HL-60/S4 (cell line): ENCODE data around the gene SLC9A6.
"Not testable (repeated sequence)": the region's sequence is repeated elsewhere in the genome, so short reads cannot be mapped to it uniquely, and the experiment has no call there.

ENCODE experiments used
- in situ Hi-C: fragments of 300-500 bp; cut with MboI; formaldehyde crosslinking; loops from 2 replicates; pipeline ENCODE4 v1.14.3; 2022; ENCODE audit warnings: low sequenced_read_pairs

Gene SLC9A6

GRCh38 chrX:136028383-136028984, 43.2 kb downstream of the SLC9A6 start:
- in situ Hi-C loops, result no loop called here

DNA sequence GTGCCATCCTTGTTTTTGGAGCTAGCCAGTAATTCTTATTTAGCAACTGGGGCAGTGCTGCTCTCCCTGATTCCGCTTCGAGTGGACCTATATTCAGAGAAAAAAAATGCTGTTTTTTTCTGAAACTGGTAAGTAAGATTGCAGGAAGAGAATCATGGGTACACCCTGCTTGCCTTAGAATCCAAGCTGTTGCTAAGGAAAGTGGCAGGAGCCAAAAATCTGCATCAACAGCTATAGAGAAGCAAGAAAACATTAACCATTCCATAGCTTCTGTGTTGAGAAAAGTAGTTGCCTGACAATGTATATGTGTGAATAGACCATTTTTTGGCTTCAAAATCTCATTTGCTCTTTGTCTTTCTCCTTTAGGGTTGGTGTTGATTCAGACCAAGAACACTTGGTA, 44.5 kb downstream of the SLC9A6 start:
- in situ Hi-C loops, result no loop called here

- in situ Hi-C loops, result no loop called here
Observed at GRCh38 chrX:136030303-136031191, 45.3 kb downstream of the SLC9A6 start.

DNA sequence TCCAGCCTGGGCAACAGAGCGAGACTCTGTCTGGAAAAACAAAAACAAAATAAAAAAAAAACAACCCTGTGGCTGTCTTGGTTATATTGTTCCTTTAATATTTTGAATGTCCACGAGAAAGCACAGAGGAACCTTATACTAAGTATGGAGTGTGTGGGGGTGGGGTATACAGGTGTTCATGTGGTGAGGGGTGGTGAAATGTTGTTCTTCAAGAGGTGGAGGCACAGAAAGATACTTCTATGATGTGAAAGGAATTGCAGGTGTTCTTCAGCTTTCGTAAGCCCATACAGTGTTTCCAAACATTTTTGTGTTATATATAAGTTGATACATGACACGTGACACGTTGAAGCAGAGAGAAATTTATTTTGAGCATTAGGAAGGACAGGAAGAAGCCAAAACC, 46.4 kb downstream of the SLC9A6 start:
- in situ Hi-C loops, result no loop called here

DNA sequence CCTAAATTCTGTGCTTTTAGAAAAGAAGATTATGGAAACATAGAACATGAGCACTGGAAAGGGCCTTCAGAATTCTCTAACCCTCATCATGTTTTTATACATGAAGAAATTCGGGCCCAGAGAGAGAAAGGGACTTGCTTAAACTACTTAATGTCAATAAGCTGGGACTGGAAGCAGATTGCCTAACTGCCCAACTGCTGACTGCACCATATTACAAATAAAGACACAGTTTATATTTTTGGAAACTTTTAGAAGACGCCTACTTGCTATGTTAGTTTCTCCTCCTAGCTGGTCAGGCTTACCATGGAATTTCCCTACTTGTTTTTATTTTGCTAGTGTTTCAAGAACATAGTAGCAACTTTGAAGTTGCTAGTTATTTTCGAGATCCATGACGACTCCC, 47.1 kb downstream of the SLC9A6 start:
- in situ Hi-C loops, result no loop called here

- in situ Hi-C loops, result no loop called here
Observed at GRCh38 chrX:136034668-136035067, 49.4 kb downstream of the SLC9A6 start.

- in situ Hi-C loops, result no loop called here
Observed at GRCh38 chrX:136035663-136036062, 50.4 kb downstream of the SLC9A6 start.

- in situ Hi-C loops, result no loop called here
Observed at GRCh38 chrX:136039485-136039884, 54.2 kb downstream of the SLC9A6 start.

DNA sequence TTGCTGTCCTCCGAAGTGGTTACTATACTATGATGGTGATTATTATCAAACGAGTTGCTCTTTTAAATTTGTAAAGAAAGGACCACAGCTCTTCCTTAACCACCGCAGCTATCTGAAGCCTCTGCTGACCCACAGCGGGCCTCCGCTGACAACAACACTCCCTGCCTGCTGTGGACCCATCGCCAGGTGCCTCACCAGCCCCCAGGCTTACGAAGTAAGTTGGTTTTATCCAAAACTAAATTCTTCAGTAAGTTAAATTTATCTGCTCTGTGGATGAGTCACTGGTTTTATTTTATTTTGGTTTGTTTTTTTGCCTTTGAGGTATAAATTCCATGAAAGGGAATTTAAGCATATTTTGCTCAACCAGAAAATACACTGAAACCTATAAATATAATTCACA, 54.7 kb downstream of the SLC9A6 start:
- in situ Hi-C loops, result no loop called here

DNA sequence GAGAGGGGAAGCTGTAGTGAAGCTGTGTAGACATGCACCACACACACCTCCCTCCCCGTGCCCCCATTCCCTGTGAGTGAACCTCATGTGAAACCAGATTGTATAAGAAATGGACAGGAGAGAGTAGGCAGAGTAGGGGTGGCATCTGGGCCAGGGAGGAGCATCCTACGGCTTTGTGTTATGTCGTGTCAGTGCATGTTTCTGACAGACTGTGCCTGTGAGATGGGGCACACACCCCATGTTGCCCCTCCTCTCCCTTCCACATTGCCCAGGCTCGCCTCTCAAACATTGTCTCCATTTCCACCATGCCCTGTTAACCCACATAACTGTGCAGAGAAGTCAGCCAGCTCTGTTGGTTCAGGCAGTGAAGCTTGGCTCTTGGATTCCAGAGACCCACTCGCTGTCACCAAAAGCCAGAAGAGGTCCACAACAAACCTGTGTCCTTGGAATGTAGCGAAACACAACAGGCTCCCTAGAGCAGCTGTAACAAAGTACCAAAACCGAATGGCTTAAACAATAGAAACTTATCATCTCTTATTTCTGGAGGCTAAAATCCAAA, 56.1 kb downstream of the SLC9A6 start:
- in situ Hi-C loops, result no loop called here

DNA sequence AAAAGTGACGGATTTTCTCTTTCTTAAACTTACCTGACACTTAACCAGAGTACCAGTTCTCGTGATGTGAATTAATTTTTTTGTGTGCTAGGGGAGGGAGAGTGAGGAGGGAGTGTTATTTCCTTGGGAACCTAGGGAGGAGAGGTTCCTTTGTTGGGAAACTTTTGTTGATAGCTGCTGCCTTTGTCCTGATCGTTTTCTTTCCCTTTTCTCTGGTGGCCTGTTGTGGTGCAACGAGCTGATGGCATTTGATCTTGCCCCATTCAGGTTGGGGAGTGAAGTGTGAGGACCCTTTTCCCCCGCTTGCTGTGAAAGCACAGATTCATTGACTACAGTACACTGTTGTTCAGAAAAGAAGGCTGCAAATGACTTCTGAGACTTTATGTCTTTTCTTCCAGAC, 59.8 kb downstream of the SLC9A6 start:
- in situ Hi-C loops, result no loop called here

DNA sequence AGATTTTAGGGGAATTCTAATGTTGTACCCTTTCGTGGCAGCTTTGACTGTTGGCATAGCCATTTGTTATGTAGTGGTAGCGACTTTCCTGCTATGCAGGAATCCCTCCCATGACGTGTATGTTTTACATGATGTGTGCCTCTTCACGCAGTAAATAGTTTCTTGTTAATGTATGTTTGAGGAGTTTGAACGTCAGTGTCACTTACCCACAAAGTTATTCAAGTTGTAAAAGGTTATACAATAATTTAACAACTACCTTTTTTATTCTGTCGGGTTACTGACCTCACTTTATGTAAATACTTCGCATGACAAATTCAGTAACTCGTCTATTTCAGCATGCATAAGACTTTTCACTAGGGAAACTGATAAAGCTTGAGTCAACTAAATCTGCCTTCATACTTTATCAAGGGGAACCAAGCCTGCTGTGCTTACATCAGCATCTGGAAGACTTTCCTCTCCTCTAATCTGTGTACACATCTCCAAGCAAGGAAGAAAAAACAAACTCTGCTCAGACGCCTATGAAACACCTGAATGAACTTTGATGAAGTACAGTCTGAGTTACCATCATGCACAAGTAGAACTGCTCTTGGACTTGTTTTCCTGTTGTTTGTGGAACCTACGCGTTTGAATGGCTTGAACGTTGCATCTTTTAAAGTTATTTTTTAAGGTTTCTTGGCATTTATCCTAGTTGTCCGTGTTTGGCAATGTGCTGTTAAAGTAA, 61.2 kb downstream of the SLC9A6 start:
- in situ Hi-C loops, result no loop called here

DNA sequence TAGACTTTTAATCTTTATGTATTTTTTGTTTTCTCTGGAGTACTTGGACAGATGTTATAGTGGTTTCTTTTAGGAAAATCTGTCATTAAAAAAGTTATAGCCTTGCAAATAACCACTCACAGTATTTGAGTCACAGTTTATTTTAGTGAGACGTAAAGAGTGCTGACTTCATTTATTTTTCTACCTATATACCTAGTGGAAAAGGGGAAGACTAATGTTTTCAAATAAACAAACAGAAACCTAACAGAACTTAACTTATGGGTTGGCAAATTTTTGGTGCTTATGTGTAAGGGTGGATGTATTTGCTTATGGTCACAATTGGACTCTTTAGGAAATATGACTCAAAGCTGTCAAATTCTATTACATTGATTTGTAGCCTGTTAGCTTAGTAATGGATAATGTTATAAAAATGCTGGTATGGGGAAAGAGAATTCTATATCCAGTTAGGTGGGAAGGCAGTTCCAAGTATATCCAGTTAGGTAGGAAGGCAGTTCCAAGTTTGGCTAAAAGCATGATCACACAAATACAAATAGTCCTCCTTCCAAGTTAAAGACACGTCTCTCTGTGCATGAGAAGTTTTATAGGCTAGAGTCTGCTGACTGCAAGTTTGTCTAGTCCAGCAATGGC, 61.9 kb downstream of the SLC9A6 start:
- in situ Hi-C loops, result no loop called here

- in situ Hi-C loops, result no loop called here
Observed at GRCh38 chrX:136047969-136048368, 62.7 kb downstream of the SLC9A6 start.

DNA sequence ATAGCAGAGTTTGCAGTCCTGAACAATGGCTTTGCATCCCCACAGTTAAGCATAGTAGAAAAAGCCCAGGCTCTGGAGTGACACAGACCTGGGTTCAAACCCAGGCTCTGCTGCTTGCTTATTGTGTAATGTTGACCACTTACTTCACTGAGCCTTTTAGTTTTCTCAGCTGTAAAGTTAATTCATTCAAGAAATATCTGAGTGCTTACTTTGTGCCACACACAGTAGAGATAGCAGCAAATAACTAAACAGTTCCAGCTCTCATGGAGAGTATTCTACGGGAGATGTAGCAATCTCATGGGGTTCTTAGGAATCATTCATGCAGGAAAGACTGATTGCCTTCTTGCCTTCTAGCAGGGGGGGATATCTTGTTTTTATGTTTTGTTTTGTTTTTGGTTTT, 63.2 kb downstream of the SLC9A6 start:
- in situ Hi-C loops, result no loop called here

GRCh38 chrX:136049608-136050007, 64.4 kb downstream of the SLC9A6 start:
- in situ Hi-C loops, result no loop called here

DNA sequence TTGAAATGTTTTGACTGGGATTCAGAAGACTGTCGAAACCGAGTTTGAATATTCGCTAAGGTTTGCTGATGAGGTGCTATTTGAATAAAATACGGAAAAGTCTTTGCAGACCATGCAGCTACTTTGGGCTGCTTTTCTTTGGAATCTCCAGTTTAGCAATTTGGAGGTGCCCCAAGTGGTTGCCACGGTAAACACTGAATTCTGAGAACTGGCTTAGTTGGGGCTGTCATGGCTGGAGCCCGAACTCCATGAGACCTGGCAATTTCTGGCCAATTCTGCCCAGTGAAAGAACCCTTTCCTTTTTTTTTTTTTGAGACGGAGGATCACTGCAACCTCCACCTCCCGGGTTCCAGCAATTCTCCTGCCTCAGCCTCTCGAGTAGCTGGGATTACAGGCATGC, 65.6 kb downstream of the SLC9A6 start:
- in situ Hi-C loops, result not testable (repeated sequence)

- in situ Hi-C loops, result no loop called here
Observed at GRCh38 chrX:136051611-136052010, 66.4 kb downstream of the SLC9A6 start.

DNA sequence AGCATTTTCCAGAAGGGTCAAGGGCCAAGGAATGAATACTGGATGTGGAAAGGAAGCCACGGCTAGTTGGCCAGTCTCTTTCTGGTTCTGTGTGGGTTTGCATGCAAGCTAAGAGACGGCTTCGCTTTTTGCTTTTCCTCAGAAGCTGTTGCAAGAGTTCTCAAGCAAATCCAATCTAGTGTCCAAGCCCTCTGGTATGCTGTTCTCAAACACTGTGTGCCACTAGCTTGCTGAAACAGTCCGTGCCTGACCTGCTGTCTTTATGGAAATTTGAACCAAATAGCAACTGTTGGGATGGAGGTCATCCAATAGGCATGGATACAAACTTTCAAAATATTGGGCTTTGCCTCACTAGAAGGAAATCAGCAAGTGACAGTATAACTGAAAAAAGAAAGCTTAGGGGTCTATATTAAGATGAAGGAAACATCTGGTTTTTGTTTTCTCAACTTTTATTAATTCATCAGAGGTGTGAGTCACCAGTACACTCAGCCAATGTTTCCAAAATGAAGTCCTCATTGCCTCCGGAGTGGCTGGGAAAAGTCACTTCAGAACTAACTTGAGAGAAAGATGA, 70.5 kb downstream of the SLC9A6 start:
- in situ Hi-C loops, result no loop called here

- in situ Hi-C loops, result no loop called here
Observed at GRCh38 chrX:136057567-136057966, 72.3 kb downstream of the SLC9A6 start.

GRCh38 chrX:136059350-136059749, 74.1 kb downstream of the SLC9A6 start:
- in situ Hi-C loops, result no loop called here
